GM19452 (cell line): ENCODE measurements around the gene NEURL4.
A peak's percentile ranks its signal among the peaks of the same experiment; 100 is the strongest.
"Not testable (repeated sequence)": the region's sequence is repeated elsewhere in the genome, so short reads cannot be mapped to it uniquely, and the experiment has no call there.

Experiments used
- ATAC-seq: cut with Tn5 transposase; IDR thresholded peaks from one replicate; pipeline ENCODE4 v1.9.1; 2021; ENCODE audit not compliant: unreplicated experiment

Gene NEURL4

DNA sequence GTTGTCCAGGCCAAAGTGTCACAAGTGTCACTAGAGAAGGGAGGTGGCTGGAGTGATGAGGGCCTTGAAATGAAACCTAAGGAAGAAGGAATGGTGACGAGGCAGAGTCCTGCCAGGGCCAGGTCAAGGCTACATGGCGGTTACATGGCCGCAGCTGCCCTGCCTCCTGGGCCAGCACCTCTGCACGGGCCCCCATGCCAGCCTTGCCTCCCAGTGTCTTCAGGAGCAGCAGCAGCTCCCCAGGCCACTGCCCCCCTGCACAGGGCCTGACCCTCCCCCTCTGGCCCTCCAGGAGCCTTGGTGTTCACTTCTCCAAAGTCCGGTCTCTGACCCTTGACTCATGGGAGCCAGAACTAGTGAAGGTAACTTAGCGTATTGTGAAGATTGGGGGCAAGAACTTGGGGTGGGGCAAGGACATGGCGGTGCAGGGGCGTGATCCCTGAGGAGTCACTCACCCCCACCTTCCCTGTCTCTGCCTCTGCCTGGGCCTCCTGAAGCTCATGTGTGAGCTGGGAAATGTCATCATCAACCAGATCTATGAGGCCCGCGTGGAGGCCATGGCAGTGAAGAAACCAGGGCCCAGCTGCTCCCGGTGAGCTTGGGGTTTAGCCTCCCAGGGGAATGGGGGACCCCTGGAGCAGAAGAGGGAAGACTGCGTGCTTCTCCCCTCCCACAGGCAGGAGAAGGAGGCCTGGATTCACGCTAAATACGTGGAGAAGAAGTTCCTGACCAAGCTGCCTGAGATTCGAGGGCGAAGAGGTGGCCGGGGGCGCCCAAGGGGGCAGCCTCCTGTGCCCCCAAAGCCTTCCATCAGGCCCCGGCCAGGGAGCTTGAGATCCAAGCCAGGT, 18.7 kb upstream of the NEURL4 start:
- no peak for ATAC-seq

DNA sequence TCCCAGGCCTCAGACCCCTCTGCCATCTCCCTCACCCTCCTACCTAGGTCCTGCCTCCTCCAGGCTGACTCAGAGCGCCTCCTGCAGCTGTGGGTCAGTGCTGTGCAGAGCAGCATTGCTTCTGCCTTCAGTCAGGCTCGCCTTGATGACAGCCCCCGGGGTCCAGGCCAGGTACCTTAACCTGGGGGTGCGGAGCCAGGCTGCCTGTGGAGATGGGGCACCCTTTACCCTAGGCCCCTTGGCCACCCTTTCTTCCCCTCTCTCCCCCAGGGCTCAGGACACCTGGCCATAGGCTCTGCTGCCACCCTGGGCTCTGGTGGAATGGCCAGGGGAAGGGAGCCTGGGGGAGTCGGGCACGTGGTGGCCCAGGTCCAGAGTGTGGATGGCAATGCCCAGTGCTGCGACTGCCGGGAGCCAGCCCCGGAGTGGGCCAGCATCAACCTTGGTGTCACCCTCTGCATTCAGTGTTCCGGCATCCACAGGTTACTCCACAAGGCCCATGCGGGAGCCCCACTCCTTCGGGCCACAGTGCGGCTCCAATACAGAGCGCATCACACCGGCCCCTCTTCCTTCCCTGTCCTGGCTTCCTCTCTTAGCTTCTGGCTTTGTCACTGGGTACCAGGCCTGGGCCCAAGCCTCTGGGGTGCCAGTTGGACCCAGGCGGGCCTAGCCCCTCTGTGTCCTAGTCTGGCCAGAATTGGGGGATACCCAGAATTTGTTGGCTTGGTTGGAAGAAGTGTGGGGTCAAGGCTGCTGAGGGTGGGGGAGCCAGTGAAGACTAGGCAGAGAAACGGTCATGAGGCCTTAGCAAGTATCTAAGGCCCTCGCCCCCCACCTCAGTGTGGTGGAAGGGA, 17.9 kb upstream of the NEURL4 start:
- no peak for ATAC-seq

DNA sequence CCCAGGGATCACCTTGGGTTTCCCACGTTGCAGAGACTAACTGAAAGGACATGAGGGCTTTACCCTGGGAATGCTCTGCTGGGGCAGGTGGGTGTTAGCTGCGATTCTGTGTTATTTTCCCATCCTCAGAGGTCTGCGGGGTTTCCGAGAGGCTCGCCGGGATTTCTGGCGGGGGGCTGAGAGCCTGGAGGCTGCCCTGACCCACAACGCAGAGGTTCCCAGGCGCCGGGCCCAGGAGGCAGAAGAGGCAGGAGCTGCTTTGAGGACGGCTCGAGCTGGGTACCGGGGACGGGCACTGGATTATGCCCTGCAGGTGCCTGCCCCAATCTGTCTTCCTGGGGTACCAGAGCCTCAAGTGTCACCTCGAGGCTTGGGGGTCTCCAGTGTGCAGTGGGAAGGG, 14.1 kb upstream of the NEURL4 start:
- ATAC-seq = no peak

DNA sequence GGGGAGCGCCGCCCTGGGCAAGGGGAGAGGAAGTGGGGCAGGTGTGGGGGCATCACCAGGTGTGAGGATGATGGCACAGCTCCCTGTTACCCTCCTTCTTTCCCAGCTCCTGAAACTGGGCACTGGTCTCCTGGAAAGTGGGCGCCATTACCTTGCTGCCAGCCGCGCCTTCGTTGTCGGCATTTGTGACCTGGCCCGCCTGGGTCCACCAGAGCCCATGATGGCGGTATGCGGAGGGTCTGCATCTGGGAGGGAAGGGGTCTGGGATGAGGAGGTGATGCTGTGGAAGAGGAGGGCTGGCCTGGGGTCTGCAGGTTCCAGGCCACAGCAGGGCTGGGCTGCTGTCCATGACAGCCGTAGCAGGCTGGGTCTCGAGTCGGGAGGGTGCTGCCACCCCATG, 12.7 kb upstream of the NEURL4 start:
- no peak for ATAC-seq

DNA sequence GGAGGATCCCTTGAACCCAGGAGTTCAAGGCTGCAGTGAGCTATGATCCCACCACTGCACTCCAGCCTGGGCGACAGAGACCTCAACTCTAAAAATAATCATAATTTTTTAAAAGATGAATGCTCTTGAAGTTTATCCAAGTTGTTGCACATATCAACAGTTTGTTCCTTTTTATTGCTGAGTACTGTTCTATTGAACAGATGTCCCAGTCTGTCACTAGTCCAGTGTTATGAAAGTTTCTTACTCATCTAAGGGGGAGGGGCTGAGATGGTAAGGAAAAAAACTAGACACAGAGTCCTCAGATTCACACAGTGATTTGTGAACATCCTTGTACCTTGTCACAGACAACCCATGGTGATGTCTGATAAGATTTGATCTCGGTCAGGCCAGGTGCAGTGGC, 11.0 kb upstream of the NEURL4 start:
- ATAC-seq = no peak

DNA sequence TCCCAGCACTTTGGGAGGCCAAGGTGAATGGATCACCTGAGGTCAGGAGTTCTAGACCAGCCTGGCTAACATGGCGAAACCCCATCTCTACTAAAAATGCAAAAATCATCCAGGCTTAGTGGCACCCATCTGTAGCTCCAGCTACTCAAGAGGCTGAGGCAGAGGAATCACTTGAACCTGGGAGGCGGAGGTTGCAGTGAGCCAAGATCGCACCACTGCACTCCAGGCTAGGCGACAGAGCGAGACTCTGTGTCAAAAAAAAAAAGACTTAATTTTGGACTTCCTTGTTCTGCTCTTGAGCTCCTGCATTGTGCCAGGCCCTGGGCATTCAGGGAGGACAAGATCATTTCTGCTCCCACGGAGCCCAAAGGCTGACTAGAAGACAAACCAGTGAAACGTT, 8.5 kb upstream of the NEURL4 start:
- ATAC-seq = not testable (repeated sequence)

DNA sequence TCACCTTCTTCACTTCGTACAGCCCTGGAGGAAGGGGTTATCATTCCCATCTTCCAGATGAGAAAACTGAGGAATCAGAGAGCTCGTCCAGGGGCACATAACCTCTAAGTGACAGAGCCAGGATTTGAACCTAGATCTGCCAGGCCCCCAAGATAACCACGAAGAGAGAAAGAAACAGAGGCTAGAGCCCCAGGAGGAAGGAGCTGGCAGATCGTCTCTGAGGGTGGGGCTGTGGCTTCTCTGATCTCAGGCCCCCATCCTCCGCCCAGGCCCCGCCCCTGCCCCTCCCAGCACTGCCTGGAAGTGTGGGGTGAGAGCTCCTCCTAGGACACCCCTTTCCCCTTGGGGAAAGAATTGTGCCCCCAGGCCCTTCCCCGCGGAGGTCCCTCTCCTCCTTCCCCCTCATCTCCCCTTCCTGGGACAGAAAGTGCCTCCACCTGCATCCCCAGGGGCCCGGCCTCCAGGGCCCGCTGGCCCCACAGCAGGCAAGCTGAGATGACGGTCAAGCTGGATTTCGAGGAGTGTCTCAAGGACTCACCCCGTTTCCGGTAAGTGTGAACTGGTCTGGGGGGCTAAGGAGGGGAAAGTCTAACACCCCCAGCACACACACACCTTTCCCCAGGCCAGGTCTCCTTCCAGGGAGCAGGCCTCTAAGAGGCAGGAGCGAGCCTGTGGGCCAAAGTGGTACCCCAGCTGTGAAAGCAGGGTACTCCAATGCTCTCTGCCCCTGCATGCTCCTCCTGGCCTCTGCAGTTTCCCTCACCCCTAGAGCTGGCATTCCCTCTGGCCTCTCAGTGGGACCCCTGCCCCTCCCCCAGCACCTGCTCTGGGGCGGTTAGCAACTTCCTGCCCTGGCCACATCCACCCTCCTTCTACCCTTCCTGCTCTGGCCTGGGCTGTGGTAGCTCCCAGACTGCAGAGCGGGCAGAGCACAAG, 7.4 kb upstream of the NEURL4 start, which contains the start of gene ACAP1:
Gene ACAP1, plus strand, starts transcription at position 290 of the 936 bp plus-strand sequence. Its CDS starts 206 bp downstream, at position 496.
- ATAC-seq = peak; percentile 57

DNA sequence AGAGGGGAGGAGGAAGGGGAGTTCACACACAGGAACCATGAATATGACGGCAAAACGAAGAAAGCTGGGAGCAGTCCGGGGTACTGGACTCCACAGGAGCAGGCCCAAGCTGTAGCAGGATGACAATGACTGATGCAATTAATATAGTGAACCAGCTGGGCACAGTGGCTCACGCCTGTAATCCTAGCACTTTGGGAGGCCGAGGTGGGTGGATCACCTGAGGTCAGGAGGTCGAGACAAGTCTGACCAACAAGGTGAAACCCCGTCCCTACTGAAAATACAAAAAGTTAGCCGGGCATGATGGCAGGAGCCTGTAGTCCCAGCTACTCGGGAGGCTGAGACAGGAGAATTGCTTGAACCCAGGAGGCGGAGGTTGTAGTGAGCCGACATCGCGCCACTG, 6.6 kb upstream of the NEURL4 start:
- ATAC-seq = not testable (repeated sequence)

DNA sequence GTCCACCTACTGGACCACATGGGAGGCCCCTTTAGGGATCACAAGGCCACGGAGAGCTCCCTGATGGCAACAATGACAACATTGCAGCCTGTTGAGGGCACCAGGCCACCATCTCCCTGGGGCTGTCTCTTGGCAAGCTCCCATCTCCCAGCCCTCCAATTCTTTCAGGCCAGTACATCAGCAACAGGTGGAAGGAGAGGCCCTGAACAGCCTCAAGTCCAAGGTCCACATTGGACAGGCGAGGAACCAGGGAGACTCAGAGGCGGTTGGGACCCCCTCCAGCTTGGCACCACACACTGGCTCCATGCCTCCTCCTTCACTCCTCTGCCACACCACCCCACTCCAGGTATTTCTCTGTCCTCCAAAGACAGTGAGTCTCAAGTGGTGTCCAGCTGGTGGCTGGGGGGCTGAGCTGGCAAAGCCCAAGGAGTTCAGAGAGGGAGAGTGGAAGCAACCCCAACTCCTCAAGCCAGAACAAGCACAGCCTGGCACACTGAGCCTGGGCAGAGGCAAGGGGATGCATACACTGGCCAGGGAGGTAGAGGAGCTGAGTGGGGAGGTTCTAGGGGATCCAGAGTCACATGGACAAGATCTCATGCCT, 5.9 kb upstream of the NEURL4 start:
- no peak for ATAC-seq

DNA sequence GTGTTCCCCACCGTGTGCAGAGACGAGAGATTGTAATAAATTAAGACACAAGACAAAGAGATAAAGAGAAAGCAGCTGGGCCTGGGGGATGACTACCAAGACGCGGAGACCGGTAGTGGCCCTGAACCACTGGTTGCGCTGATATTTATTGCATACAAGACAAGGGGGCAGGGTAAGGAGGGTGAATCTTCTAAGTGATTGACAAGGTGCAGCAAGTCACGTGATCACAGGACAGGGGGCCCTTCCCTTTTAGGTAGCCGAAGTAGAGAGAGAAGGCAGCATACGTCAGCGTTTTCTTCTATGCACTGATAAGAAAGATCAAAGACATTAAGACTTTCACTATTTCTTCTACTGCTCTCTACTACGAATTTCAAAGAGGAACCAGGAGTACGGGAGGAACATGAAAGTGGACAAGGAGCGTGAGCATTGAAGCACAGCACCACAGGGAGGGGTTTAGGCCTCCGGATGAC, 3.5 kb upstream of the NEURL4 start:
- ATAC-seq = not testable (repeated sequence)

DNA sequence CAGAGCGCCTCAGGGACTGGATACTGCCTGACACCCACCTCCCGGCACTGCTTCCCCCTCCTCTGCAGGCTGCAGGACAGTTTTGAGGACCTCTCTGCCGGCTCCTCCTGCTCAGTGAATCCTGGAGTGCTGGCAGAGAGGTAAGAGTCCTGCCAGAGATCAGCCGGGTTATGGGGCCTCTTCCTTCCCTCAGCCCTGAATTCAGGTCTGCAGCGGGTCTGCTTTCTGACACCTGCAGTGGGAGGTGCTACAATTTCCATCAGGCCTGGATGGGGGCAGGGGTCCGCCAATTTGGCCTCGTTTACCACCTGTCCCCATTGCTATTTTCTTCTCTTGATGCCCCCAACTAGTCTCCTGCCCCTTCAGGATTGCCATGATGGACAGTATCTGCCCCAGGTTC, 3.0 kb upstream of the NEURL4 start:
- no peak for ATAC-seq

DNA sequence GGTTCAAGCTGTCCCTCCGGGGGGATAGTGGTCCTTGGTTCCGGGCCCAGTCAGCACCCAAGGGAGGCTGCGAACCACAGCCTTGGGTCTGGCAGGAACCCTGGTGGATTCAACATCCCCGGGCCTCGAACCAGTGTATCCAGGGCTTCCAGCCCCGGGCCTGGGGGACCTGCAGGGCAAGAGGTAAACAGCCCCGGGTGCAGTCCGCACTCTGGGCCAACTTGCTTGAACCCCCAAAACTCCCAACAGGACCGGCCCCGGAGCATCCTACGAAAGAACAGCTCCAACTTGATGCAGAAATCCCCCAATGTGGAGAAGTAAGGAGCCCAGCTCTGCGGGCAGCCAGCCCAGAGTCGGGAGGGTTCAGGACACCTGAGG, 1.5 kb upstream of the NEURL4 start:
- ATAC-seq = no peak

DNA sequence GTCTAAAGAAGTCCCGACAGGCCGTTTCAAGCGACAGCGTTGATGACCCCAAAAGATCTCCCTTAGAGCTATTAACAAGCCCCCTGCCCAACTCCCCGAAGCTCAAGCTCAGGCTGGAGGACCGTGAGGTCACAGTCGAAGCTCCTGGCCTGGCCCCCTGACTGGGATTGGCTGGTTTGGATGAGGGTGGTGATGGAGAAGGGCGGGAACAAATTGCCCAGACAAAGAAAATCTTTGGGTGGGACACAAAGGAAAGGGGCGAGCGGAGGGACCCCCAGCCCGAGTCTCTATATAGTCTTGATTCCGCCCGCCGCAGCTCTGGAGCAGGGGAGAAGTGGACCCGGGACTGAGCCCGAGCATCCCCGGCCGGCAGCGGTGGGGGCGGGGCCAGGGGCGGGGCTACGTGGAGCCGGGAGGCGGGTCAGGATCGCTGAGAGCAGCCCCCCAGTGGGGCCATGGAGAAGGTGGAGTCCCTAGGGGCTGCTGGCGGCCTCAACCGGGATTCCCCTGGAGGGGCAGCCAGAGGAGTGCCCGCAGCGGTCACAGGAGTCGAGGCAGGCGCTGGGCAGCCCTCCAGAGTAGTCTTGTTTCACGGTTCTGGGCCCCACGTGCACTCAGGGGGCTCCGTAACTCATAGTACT, 982 bp upstream of the NEURL4 start:
- ATAC-seq = peak; percentile 42

DNA sequence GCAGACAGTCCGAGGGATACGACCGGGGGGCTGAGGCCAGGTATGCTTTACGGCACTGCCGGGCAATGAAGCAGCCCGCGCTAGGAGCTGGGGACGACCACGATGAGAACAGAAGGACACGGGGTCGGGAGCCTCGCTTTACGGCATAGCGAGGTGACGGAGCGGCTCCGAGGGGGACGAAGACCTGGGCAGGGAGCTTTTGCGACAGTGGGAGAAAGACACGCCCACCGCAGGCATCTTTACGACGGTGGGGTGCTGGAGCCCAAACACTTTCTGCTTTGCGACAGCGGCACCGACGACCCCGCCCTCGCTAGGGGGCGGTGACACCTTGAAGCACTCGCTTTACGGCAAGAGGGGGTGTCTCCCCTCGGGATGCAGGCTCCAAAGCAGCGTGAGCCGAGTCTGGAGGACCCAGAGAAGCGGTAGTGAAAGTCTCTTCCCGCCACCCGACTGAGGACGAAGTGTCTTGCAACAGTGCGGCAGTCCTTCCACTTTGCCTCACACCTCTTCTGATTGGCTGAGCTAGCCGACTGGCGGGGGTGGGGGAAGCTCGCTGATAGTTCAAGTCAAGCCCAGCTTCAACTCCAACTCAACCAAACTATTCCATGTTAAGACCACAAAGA, 350 bp upstream of the NEURL4 start:
- peak; percentile 56 for ATAC-seq

DNA sequence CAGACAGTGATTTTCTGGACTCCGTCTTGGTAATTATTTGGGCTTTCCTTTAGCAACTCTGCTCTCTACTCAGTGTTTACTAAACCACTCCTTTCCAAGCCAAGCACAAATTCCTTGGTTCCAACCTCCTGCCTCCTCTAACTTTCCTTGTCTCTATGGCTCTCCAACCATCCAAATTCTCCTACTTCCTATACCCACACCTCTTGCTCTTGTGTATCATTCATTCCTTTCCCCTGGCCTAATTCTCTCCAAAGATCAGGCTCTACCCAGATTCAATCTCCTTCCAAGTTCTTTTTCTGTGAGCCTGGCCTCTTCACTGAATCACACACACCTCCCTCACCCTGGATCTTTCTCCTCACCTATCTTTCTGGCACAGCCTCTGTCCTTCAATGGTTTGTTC, 1.1 kb downstream of the NEURL4 start:
- ATAC-seq = no peak

DNA sequence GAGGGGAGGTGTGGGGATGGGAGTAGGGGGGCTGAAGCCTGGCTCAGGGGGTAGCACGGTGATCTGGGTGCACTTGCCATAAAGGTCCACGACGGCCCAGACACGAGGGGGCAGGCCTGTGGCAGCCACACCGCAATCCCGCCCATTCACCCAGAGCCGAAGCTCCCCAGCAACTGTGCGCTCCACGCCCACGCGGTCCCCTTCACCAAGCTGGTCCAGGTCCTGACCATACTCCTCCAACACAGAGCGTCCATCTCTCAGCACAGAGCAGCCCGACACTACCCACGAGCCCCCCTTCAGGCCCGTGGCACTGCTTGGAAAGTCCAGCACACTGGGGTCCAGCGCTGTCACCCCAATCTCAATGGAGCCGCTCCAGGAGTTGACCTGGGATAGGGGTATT, 1.6 kb downstream of the NEURL4 start:
- no peak for ATAC-seq

DNA sequence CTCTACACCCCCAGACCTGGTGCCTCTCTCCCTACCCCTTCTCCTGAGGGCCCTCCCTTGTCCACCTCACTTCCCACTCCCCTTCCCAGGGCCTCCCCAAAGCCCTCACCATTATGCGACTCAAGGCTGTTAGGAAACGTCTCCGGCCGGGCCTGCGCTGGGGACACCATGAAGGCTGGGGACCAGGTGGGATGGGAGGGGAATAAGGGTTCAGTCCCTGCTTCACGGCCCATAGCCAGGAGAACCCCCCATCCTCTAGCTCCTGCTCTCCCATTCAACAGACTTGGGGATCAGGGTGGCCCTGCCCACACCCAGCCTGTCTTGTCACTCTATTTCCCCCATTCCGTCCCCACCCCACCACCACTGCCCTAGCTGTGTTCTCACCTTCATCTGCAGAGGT, 2.1 kb downstream of the NEURL4 start:
- no peak for ATAC-seq

DNA sequence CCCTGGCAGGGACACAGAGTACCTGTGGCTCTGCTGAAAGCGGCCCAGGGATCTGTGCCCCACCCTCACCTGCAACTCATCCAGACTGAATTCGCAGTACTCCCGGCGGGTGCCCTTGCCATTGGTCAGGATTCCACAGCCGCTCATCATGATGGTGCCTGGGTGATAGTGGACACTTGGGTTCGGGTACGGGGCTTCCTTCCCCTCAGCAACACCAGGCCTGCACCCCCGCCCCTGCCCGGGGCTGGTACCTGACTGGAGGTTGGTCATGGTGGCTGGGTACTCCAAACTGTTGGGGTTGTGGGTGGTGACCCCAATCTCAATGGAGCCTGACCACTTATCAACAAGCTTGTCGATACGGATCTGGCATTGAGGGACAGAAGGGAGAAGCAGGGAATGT, 2.9 kb downstream of the NEURL4 start:
- ATAC-seq = no peak

DNA sequence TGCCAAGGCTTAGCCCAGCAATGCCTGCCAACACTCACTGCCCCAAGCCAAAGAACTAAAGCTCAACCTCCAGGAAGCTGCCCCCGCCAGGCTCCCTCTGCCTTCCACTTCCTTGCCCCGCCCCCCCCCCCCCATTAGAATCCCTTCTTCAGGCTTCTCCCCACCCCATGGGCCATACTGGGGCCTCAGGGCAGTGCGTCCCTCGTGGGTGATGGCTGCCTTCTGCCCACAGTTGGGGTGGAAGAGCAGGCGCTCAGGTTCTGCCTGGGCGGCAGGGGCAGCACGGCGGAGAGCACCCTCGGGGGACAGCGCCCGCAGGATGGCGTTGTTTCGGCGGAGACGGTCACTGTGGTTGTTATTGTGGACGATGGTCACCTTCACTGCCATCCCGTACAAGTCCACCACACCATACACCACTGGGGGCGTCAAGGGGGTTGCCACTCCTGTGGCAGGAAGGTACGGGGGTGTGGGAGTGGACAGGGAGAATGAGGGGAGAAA, 4.1 kb downstream of the NEURL4 start:
- ATAC-seq = no peak
